Type B pancreatic cell (in vitro differentiated cells): Measurements from ENCODE around the gene FKBP9. TPM values are rescaled to one million over a fixed set of nuclear protein-coding genes. Genes with fewer than 3 reads are reported as not detected.

Source experiments
- DNase-seq: peaks from one replicate; pipeline ENCODE4 v3.0.0; 2021; ENCODE audit warnings: mixed read lengths; ENCODE audit not compliant: unreplicated experiment; ENCODE audit errors: extremely low spot score
- H3K27ac Mint-ChIP-seq: 2 replicates; pipeline ENCODE4 v1.8.0; 2021; ENCODE audit warnings: mild to moderate bottlenecking, mixed read lengths
- H3K27me3 Mint-ChIP-seq: 2 replicates; pipeline ENCODE4 v1.8.0; 2021; ENCODE audit warnings: mixed read lengths
- H3K36me3 Mint-ChIP-seq: 2 replicates; pipeline ENCODE4 v1.8.0; 2021; ENCODE audit warnings: mixed read lengths
- H3K4me1 Mint-ChIP-seq: one replicate; pipeline ENCODE4 v1.8.0; 2021; ENCODE audit warnings: mixed read lengths; ENCODE audit not compliant: unreplicated experiment
- H3K4me3 Mint-ChIP-seq: 2 replicates; pipeline ENCODE4 v1.8.0; 2021; ENCODE audit warnings: mild to moderate bottlenecking, mixed read lengths
- H3K9me3 Mint-ChIP-seq: 2 replicates; pipeline ENCODE4 v1.8.0; 2021; ENCODE audit warnings: mixed read lengths
- total RNA-seq: library from RNA; stranded (reverse); gene quantifications from 2 replicates; pipeline ENCODE4 v1.2.1, GENCODE V29; 2021; ENCODE audit warnings: low replicate concordance
- TF ChIP-seq, protein P1 (sequence below): fragments of 200-600 bp; sonication (generic); conservative IDR thresholded peaks from 2 replicates; pipeline ENCODE4 v1.5.0; 2021; ENCODE audit warnings: antibody characterized with exemption, mild to moderate bottlenecking

The FKBP9 gene
- total RNA-seq, 1 donor from 2014 or later = 76.0 TPM

DNA sequence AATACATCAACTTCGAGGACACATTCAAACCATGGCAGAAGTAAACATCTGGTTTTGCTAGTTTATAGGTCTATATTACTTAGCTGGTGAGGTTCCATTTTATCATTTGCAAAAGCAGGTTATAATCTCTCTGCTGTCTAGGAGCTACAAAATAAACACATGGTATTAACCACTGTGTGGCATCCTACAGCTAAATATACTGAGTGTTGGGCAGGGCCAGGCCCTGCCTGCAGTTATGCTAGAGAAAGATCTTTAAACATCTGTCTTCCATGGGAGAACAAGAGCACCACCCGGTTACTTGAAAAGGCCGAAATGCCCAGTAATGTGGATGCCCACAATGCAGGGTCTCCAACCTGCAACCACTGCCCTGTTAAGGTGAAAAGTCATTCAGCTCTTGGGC is 20.6 kb upstream of the FKBP9 start:
- Mint-ChIP-seq H3K27me3 (no peaks in the 10 kb centered on the region), H3K27ac (no peak overlapping the region), H3K36me3 (peaks cover 22% of the 10 kb centered on the region), H3K4me3 (no peak overlapping the region), H3K9me3 (no peaks in the 10 kb centered on the region), H3K4me1 (peaks cover 38% of the 10 kb centered on the region)
- DNase-seq = no peak
- TF ChIP-seq, protein P1, sequence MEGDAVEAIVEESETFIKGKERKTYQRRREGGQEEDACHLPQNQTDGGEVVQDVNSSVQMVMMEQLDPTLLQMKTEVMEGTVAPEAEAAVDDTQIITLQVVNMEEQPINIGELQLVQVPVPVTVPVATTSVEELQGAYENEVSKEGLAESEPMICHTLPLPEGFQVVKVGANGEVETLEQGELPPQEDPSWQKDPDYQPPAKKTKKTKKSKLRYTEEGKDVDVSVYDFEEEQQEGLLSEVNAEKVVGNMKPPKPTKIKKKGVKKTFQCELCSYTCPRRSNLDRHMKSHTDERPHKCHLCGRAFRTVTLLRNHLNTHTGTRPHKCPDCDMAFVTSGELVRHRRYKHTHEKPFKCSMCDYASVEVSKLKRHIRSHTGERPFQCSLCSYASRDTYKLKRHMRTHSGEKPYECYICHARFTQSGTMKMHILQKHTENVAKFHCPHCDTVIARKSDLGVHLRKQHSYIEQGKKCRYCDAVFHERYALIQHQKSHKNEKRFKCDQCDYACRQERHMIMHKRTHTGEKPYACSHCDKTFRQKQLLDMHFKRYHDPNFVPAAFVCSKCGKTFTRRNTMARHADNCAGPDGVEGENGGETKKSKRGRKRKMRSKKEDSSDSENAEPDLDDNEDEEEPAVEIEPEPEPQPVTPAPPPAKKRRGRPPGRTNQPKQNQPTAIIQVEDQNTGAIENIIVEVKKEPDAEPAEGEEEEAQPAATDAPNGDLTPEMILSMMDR = no peak

GRCh38 chr7:32937344-32938174 is 19.7 kb upstream of the FKBP9 start:
- DNase-seq = no peak
- H3K9me3 Mint-ChIP-seq = no peaks in the 10 kb centered on the region
- no peaks in the 10 kb centered on the region for H3K27me3 Mint-ChIP-seq
- H3K36me3 Mint-ChIP-seq = peaks cover 25% of the 10 kb centered on the region
- H3K4me3 Mint-ChIP-seq = no peak overlapping the region
- peaks cover 44% of the 10 kb centered on the region for H3K4me1 Mint-ChIP-seq
- no peak overlapping the region for H3K27ac Mint-ChIP-seq
- TF ChIP-seq, protein P1 = no peak

DNA sequence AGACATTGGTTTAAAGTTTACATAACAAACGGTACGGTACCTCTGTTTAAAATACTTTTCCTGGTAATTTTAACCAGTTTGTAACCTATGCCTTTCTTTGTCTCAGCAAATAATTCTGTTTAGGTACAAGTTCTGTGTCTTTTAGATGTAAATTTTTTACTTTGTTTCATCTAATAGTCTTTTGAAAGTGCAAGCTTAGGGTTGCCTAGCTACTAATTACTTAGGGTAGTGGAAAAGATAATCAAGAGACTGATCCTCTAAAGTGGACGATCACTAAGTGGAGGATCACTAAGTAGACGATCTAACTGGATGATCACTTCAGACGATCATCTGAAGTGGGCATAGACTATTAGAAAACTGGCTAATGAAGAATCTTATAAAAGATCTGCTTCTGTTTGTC is 16.1 kb upstream of the FKBP9 start:
- peak overlapping the region; percentile 86 for H3K27ac Mint-ChIP-seq
- H3K27me3 Mint-ChIP-seq = no peaks in the 10 kb centered on the region
- no peak for DNase-seq
- H3K4me3 Mint-ChIP-seq = peak overlapping the region; percentile 98
- peaks cover 40% of the 10 kb centered on the region for H3K4me1 Mint-ChIP-seq
- peaks cover 21% of the 10 kb centered on the region for H3K36me3 Mint-ChIP-seq
- TF ChIP-seq, protein P1 = no peak
- H3K9me3 Mint-ChIP-seq = peaks cover 5% of the 10 kb centered on the region

DNA sequence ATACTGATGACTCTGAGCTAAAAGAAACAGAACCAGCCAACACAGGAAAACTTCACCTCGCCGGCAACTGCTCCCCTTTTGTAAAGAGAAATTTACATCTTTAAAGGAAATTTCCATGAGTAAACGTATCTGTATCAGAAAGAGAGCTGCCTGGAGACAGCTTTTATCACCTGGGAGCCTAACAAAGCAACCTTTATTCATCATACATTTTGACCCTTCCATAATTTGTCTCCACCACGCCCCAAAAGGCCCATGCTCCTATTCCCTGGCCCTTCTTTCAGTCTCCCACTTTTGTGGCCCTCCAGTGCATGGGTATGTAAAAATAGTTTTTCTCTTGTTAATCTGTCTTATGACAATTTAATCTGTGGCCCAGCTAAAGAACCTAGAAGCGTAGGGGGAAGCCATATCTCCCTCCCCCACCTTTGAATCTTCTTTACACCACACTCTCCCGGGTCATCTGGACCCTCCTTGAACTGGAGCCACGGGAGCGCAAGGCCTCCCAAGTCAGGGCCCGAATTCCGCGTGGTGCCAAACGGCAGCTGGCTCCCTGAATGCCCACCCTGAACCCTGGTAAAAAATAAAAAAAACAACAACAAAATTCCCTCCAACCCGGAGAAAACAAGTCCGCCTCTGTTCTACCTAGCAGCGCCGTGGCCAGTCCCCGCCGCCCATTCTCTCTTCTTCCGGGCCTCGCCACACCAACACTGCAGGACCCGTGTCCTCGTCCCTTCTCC is 15.4 kb upstream of the FKBP9 start:
- Mint-ChIP-seq H3K27me3 (no peaks in the 10 kb centered on the region), H3K27ac (peak overlapping the region; percentile 86)

DNA sequence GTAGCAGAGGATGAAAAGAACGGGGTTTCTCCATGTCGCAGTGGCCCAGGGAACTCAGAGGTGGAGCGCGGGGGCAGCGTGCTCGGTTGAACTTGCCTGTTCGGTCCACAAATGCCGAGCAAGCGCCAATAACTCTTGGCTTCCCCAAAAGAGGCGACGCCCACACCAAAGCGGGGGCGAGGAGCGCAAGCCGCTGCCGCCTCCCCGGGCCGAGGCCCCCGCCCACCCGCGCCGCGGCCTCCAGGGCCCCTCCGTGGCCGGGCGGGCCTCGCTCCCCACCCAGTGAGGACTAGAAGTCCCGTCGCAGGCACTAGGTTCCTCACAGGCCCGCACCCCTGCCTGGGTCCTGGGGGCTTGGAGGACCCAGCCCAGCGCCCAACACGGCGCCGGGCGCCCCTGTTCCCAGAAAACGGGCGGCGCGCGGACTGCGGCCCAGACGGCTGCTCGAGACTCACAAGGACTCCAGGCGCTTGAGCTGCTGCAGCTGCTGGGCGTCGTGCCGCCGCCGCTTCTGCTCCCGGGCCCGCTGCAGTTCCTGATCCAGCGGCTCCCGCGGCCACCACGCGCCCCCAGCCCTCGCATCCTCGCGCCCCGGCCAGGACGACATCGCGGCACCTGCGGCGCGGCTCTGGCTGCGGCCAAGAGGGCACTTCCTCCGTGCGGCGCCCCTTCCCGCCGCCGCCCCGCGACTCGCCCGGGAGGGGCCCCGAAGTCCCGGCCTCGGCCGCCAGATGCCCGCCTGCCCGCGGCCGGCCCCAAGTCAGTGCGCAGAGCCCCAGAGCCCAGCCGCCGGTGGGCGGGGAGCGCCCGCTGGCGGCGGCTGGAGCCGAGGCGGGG is 14.6 kb upstream of the FKBP9 start:
- peaks cover 5% of the 10 kb centered on the region for H3K9me3 Mint-ChIP-seq
- TF ChIP-seq, protein P1 = peak; percentile 65
- H3K27me3 Mint-ChIP-seq = no peaks in the 10 kb centered on the region
- peak overlapping the region; percentile 86 for H3K27ac Mint-ChIP-seq
- H3K4me3 Mint-ChIP-seq = peak overlapping the region; percentile 98
- DNase-seq = peak; percentile 88
- H3K4me1 Mint-ChIP-seq = peaks cover 26% of the 10 kb centered on the region
- H3K36me3 Mint-ChIP-seq = peaks cover 17% of the 10 kb centered on the region

More for the DNA sequence above, 15.4 kb upstream of the FKBP9 start:
- H3K9me3 Mint-ChIP-seq = peaks cover 5% of the 10 kb centered on the region
- peaks cover 17% of the 10 kb centered on the region for H3K36me3 Mint-ChIP-seq
- DNase-seq = peak; percentile 40
- H3K4me1 Mint-ChIP-seq = peaks cover 33% of the 10 kb centered on the region
- H3K4me3 Mint-ChIP-seq = peak overlapping the region; percentile 98
- TF ChIP-seq, protein P1 = no peak
